H1 (cell line): ENCODE measurements around the gene C17orf114.

Experiments used
- ASH2L ChIP-seq: fragments of 200-600, 300-600 bp; sonication (generic); IDR thresholded peaks from one replicate; pipeline ENCODE4 v1.7.1; 2017; ENCODE audit warnings: low read length
- BRCA1 ChIP-seq: IDR thresholded peaks from 2 replicates; pipeline ENCODE4 v1.6.1; 2012; ENCODE audit warnings: low read depth, low read length, improper control_type of control experiment
- KDM1A ChIP-seq: fragments of 200-600, 300-600 bp; sonication (generic); IDR thresholded peaks from 2 replicates; pipeline ENCODE4 v1.7.1; 2016; ENCODE audit warnings: mild to moderate bottlenecking, low read length, borderline replicate concordance
- KDM4A ChIP-seq: IDR thresholded peaks from one replicate; pipeline ENCODE4 v1.7.1; 2012; ENCODE audit warnings: low read depth, mild to moderate bottlenecking, moderate library complexity, low read length, inconsistent platforms; ENCODE audit not compliant: severe bottlenecking
- KDM5A ChIP-seq: fragments of 200-600 bp; IDR thresholded peaks from 2 replicates; pipeline ENCODE4 v1.7.1; 2012; ENCODE audit warnings: mild to moderate bottlenecking, low read length, inconsistent platforms, mixed read lengths
- RNF2 ChIP-seq: fragments of 200-900, 300-1000 bp; sonication (generic); IDR thresholded peaks from 2 replicates; pipeline ENCODE4 v1.7.1; 2016; ENCODE audit warnings: borderline replicate concordance, low read depth, mild to moderate bottlenecking, antibody characterized with exemption, low read length; ENCODE audit not compliant: poor library complexity, severe bottlenecking; ENCODE audit errors: missing control alignments
- RXRA ChIP-seq: IDR thresholded peaks from 2 replicates; pipeline ENCODE4 v1.6.1; 2011; ENCODE audit warnings: low read depth, mild to moderate bottlenecking, low read length, moderate library complexity; ENCODE audit not compliant: insufficient read depth
- TAF7 ChIP-seq: optimal IDR thresholded peaks from 2 replicates; pipeline ENCODE3; 2011; ENCODE audit warnings: low read depth, mild to moderate bottlenecking, inconsistent platforms, low read length, moderate library complexity, borderline replicate concordance
- TF ChIP-seq, protein P1 (sequence below): fragments of 300-600 bp; sonication (generic); IDR thresholded peaks from 2 replicates; pipeline ENCODE4 v1.7.1; 2012; ENCODE audit warnings: low read length, moderate library complexity, mild to moderate bottlenecking, inconsistent platforms; ENCODE audit not compliant: insufficient replicate concordance

The C17orf114 gene

DNA sequence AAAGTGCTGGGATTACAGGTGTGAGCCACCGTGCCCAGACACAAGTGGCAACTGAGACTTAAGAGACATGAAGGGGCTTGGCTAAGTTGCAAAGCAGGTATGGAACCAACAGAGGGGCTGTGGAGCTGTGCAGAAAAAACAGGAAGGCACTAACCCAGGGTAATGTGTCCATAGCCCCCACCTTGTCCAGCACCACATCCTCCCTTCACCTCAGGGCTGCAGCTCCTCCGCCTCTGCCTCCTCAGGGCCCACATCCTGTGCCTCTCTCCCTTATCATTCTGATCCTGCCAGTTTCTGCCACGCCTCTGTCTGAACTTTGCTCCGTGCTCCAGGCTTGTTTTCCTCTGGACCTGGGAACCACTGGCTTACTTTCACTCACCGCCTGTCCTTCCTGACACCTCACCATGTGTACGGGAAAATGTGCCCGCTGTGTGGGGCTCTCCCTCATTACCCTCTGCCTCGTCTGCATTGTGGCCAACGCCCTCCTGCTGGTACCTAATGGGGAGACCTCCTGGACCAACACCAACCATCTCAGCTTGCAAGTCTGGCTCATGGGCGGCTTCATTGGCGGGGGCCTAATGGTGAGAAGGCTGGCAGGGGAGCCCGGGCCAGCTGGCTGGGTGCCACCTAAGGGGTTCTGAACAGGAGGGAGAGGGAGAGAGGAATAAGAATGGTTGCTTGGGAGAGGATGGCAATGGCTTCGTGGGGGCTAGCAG, 30.5 kb downstream of the C17orf114 start, which contains the start of gene TM4SF5 (continued):
- TF ChIP-seq KDM4A (no peak), TAF7 (no peak), KDM5A (no peak), BRCA1 (no peak), KDM1A (no peak), RXRA (no peak), RNF2 (no peak), ASH2L (no peak)
- TF ChIP-seq, protein P1, sequence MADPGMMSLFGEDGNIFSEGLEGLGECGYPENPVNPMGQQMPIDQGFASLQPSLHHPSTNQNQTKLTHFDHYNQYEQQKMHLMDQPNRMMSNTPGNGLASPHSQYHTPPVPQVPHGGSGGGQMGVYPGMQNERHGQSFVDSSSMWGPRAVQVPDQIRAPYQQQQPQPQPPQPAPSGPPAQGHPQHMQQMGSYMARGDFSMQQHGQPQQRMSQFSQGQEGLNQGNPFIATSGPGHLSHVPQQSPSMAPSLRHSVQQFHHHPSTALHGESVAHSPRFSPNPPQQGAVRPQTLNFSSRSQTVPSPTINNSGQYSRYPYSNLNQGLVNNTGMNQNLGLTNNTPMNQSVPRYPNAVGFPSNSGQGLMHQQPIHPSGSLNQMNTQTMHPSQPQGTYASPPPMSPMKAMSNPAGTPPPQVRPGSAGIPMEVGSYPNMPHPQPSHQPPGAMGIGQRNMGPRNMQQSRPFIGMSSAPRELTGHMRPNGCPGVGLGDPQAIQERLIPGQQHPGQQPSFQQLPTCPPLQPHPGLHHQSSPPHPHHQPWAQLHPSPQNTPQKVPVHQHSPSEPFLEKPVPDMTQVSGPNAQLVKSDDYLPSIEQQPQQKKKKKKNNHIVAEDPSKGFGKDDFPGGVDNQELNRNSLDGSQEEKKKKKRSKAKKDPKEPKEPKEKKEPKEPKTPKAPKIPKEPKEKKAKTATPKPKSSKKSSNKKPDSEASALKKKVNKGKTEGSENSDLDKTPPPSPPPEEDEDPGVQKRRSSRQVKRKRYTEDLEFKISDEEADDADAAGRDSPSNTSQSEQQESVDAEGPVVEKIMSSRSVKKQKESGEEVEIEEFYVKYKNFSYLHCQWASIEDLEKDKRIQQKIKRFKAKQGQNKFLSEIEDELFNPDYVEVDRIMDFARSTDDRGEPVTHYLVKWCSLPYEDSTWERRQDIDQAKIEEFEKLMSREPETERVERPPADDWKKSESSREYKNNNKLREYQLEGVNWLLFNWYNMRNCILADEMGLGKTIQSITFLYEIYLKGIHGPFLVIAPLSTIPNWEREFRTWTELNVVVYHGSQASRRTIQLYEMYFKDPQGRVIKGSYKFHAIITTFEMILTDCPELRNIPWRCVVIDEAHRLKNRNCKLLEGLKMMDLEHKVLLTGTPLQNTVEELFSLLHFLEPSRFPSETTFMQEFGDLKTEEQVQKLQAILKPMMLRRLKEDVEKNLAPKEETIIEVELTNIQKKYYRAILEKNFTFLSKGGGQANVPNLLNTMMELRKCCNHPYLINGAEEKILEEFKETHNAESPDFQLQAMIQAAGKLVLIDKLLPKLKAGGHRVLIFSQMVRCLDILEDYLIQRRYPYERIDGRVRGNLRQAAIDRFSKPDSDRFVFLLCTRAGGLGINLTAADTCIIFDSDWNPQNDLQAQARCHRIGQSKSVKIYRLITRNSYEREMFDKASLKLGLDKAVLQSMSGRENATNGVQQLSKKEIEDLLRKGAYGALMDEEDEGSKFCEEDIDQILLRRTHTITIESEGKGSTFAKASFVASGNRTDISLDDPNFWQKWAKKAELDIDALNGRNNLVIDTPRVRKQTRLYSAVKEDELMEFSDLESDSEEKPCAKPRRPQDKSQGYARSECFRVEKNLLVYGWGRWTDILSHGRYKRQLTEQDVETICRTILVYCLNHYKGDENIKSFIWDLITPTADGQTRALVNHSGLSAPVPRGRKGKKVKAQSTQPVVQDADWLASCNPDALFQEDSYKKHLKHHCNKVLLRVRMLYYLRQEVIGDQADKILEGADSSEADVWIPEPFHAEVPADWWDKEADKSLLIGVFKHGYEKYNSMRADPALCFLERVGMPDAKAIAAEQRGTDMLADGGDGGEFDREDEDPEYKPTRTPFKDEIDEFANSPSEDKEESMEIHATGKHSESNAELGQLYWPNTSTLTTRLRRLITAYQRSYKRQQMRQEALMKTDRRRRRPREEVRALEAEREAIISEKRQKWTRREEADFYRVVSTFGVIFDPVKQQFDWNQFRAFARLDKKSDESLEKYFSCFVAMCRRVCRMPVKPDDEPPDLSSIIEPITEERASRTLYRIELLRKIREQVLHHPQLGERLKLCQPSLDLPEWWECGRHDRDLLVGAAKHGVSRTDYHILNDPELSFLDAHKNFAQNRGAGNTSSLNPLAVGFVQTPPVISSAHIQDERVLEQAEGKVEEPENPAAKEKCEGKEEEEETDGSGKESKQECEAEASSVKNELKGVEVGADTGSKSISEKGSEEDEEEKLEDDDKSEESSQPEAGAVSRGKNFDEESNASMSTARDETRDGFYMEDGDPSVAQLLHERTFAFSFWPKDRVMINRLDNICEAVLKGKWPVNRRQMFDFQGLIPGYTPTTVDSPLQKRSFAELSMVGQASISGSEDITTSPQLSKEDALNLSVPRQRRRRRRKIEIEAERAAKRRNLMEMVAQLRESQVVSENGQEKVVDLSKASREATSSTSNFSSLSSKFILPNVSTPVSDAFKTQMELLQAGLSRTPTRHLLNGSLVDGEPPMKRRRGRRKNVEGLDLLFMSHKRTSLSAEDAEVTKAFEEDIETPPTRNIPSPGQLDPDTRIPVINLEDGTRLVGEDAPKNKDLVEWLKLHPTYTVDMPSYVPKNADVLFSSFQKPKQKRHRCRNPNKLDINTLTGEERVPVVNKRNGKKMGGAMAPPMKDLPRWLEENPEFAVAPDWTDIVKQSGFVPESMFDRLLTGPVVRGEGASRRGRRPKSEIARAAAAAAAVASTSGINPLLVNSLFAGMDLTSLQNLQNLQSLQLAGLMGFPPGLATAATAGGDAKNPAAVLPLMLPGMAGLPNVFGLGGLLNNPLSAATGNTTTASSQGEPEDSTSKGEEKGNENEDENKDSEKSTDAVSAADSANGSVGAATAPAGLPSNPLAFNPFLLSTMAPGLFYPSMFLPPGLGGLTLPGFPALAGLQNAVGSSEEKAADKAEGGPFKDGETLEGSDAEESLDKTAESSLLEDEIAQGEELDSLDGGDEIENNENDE: no peak
